SU-DHL-6 (cell line): Measurements from ENCODE around the gene IGSF22.

Experiments
- H2AFZ ChIP-seq: fragments of 200-600 bp; sonication (generic); 2 replicates; pipeline ENCODE4 v1.6.1; 2014; ENCODE audit warnings: low read depth, mild to moderate bottlenecking, moderate library complexity, mixed read lengths, antibody characterized with exemption, low read length; ENCODE audit not compliant: severe bottlenecking
- H3F3A ChIP-seq: fragments of 200-600 bp; shearing (Covaris generic); 2 replicates; pipeline ENCODE4 v1.6.0; 2016; ENCODE audit warnings: antibody characterized with exemption, mild to moderate bottlenecking; ENCODE audit not compliant: insufficient read depth
- H3K27ac ChIP-seq: fragments of 200-600 bp; sonication (generic); 2 replicates; pipeline ENCODE4 v1.5.1; 2016; ENCODE audit warnings: low read depth, mild to moderate bottlenecking, low read length, moderate library complexity, mixed read lengths
- H3K27me3 ChIP-seq: fragments of 200-600 bp; sonication (generic), shearing (Covaris generic); 2 replicates; pipeline ENCODE4 v1.6.0; 2014; ENCODE audit warnings: mild to moderate bottlenecking, low read length
- H3K36me3 ChIP-seq: fragments of 200-600 bp; sonication (generic); 2 replicates; pipeline ENCODE4 v1.6.1; 2014; ENCODE audit warnings: mild to moderate bottlenecking, low read length, mixed read lengths
- H3K4me2 ChIP-seq: fragments of 300-600, 200-600 bp; shearing (Covaris generic), sonication (generic); 2 replicates; pipeline ENCODE4 v1.6.0; 2014; ENCODE audit warnings: low read length, low read depth, mild to moderate bottlenecking; ENCODE audit not compliant: poor library complexity, severe bottlenecking
- H3K4me3 ChIP-seq: fragments of 200-600 bp; sonication (generic); 2 replicates; pipeline ENCODE4 v1.5.1; 2014; ENCODE audit warnings: antibody characterized with exemption, low read length, mild to moderate bottlenecking, mixed read lengths; ENCODE audit not compliant: insufficient read depth, poor library complexity, severe bottlenecking
- H3K79me2 ChIP-seq: fragments of 200-600 bp; sonication (generic); 2 replicates; pipeline ENCODE4 v1.6.1; 2014; ENCODE audit warnings: mild to moderate bottlenecking, low read length, moderate library complexity; ENCODE audit not compliant: insufficient read depth
- H3K9ac ChIP-seq: fragments of 200-600 bp; sonication (generic); 2 replicates; pipeline ENCODE4 v1.7.0; 2014; ENCODE audit warnings: mild to moderate bottlenecking, low read length
- H3K9me2 ChIP-seq: fragments of 200-600 bp; sonication (generic); replicated peaks from 2 replicates; pipeline ENCODE4 v1.6.1; 2014; ENCODE audit warnings: low read length; ENCODE audit not compliant: insufficient read depth
- H3K9me3 ChIP-seq: fragments of 200-600 bp; sonication (generic); 2 replicates; pipeline ENCODE4 v1.6.1; 2014; ENCODE audit warnings: low read length, mixed read lengths; ENCODE audit not compliant: insufficient read depth
- H4K20me1 ChIP-seq: fragments of 200-600 bp; sonication (generic); 2 replicates; pipeline ENCODE4 v1.6.1; 2014; ENCODE audit warnings: low read depth, mild to moderate bottlenecking, antibody characterized with exemption, low read length, moderate library complexity, mixed read lengths
- EZH2phosphoT487 ChIP-seq: fragments of 200-600 bp; sonication (generic), shearing (Covaris generic); conservative IDR thresholded peaks from 2 replicates; pipeline ENCODE4 v1.6.1; 2018; ENCODE audit warnings: mild to moderate bottlenecking, antibody characterized with exemption, low read length, moderate library complexity, mixed read lengths
- TF ChIP-seq, protein P1 (sequence below): fragments of 200-600 bp; sonication (generic); IDR thresholded peaks from one replicate; pipeline ENCODE4 v1.5.1; 2017; ENCODE audit warnings: antibody characterized with exemption, mild to moderate bottlenecking, low read length, moderate library complexity; ENCODE audit not compliant: insufficient read depth, poor library complexity, severe bottlenecking

The IGSF22 gene

DNA sequence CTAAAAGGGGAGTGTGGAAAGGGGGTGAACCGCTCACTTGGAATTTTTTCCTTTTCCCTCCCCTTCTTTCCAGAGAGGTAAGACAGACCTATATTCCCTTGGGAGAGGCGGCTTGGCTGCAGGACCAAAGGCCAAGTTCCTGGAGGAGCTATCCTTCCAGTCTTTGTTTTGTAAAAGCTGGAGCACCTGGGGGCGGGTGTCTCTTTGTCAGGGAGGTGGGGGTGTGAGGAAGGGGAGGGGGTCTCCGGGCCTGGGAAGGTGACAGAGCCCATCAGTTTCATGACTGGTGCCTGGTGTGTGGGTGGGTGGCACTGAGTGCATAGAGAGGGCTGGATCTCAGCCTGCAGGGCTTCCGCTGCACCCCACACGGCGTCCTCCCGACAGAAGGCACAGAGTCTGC, 47.1 kb upstream of the IGSF22 start:
- H4K20me1 ChIP-seq, result no peaks in the 10 kb centered on the region
- no peaks in the 10 kb centered on the region for H3K36me3 ChIP-seq
- H3K4me2 ChIP-seq, result no peak overlapping the region
- no peaks in the 10 kb centered on the region for H3K27me3 ChIP-seq
- H3K4me3 ChIP-seq, result no peak overlapping the region
- no peak overlapping the region for H3K9ac ChIP-seq
- H3K27ac ChIP-seq, result no peak overlapping the region
- H3K79me2 ChIP-seq, result no peaks in the 10 kb centered on the region
- H2AFZ ChIP-seq, result no peak overlapping the region
- no peaks in the 10 kb centered on the region for H3K9me3 ChIP-seq
- TF ChIP-seq EZH2phosphoT487, result no peak
- TF ChIP-seq, protein P1, sequence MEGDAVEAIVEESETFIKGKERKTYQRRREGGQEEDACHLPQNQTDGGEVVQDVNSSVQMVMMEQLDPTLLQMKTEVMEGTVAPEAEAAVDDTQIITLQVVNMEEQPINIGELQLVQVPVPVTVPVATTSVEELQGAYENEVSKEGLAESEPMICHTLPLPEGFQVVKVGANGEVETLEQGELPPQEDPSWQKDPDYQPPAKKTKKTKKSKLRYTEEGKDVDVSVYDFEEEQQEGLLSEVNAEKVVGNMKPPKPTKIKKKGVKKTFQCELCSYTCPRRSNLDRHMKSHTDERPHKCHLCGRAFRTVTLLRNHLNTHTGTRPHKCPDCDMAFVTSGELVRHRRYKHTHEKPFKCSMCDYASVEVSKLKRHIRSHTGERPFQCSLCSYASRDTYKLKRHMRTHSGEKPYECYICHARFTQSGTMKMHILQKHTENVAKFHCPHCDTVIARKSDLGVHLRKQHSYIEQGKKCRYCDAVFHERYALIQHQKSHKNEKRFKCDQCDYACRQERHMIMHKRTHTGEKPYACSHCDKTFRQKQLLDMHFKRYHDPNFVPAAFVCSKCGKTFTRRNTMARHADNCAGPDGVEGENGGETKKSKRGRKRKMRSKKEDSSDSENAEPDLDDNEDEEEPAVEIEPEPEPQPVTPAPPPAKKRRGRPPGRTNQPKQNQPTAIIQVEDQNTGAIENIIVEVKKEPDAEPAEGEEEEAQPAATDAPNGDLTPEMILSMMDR, result no peak
- H3K9me2 ChIP-seq, result no peaks in the 10 kb centered on the region
- no peaks in the 10 kb centered on the region for H3F3A ChIP-seq

DNA sequence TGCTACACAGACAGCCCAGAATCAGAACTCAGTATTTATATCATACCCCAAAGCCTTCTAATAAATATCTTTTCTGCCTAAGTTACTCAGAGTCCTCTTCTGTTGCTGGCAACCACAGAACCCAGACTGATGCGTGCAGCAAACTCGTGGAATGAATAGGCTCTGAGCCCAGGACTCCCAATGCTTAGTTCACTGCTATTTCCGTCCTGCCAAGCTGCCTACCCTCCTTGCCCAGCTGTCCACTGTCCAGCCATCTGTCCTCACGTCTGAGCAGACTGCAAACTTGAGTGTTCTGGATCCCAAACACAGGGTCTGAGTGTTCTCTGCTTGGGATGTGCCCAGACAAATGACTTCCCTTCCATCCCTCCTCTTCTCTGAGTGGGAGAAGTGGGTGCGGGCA, 46.2 kb upstream of the IGSF22 start:
- H3F3A ChIP-seq, result no peaks in the 10 kb centered on the region
- H3K79me2 ChIP-seq, result no peaks in the 10 kb centered on the region
- TF ChIP-seq, protein P1, result no peak
- TF ChIP-seq EZH2phosphoT487, result no peak
- H3K9me3 ChIP-seq, result no peaks in the 10 kb centered on the region
- no peak overlapping the region for H3K4me2 ChIP-seq
- H3K9ac ChIP-seq, result no peak overlapping the region
- no peak overlapping the region for H2AFZ ChIP-seq
- no peaks in the 10 kb centered on the region for H3K9me2 ChIP-seq
- no peak overlapping the region for H3K27ac ChIP-seq
- H3K27me3 ChIP-seq, result no peaks in the 10 kb centered on the region
- no peaks in the 10 kb centered on the region for H3K36me3 ChIP-seq
- no peak overlapping the region for H3K4me3 ChIP-seq
- H4K20me1 ChIP-seq, result no peaks in the 10 kb centered on the region

DNA sequence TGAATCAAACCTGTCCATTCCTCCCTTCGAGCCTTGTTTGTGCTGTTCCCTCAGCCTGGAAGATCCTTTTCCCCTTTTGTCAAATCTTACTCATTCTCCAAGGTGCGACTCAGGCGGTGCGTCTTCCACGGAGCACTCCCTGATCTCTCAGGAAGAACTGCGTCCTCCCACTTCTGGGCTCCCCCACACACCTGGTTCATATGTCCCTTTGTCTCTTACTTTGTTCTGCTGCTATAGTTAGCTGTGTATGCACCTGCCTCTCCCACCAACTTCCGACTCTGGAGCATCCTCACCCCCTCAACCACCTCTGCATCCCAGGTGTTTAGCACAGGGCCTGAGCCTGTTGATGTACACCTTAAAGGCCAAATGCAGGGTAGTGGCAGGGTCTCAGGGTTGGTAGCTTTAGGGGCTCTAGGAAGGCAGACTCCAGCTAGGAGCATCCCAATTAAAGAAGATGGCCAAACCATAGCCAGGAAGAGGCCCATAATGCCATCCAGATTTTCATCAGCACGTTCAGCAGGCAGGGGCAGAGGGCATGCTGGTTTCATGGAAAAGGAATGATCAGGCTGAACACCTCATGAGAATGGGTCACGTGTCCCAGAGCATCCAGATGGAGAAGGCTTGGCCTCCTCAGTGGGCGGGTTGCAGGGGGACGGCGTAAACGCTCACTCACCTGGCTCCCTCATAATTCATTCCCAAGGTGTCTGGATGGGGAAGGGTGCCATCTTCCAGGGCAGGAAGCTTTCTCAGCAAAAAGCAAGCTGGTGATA, 45.5 kb upstream of the IGSF22 start:
- Histone ChIP-seq H2AFZ (no peak overlapping the region), H3K27ac (no peak overlapping the region), H3K27me3 (no peaks in the 10 kb centered on the region), H3K79me2 (no peaks in the 10 kb centered on the region), H3K4me3 (no peak overlapping the region), H3K9me3 (no peaks in the 10 kb centered on the region), H3K4me2 (no peak overlapping the region), H3K9me2 (no peaks in the 10 kb centered on the region), H4K20me1 (no peaks in the 10 kb centered on the region), H3K9ac (no peak overlapping the region), H3F3A (no peaks in the 10 kb centered on the region), H3K36me3 (no peaks in the 10 kb centered on the region)
- no peak for TF ChIP-seq EZH2phosphoT487
- TF ChIP-seq, protein P1, result no peak
